ENCODE measurements around the gene ADCK2. TPM values are rescaled to one million over a fixed set of nuclear protein-coding genes. Genes with fewer than 3 reads are reported as not detected.

The ADCK2 gene
- total and polyA plus RNA-seq, 2 donors (not counting 3 experiments of a cell fraction or from before 2014, with no cell fraction given) = 10.3 to 13.3 TPM

DNA sequence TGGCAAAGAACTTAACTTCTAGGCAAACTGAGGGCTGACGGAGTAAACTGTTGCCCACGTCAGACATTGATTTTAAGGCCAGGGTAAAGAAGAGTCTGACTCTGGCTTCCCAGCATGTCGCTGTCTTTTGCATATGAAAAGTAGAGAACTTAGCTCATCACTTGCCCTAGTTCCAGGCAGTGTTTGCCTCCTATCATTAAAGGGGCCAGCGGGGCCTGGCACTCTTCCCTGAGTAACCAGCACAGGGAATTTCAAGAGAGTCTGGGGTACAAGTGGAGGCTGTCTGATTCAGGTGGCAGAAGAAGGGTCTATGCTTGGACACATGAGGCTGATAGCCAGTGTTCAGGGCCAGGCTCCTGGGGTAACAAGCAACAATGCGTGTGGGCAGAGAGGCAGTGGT is 36.9 kb upstream of the ADCK2 start:
- dilution Hi-C loops (cut with MboI; ENCODE audit: extremely low pct_ligation_motif_present, low sequenced_read_pairs) = no loop called here
- FAIRE-seq (no peak), DNase-seq (ENCODE audit: low read depth, low spot score) (no peak)
- POLR2A ChIA-PET = no interaction called here
- Histone ChIP-seq H3K9me3 (replicated peaks; ENCODE audit: control insufficient read depth, insufficient read depth, low read length) (no peaks in the 10 kb centered on the region), H3K27me3 (ENCODE audit: control insufficient read depth in 2 of 2, insufficient read depth in 2 of 2, low read length in 2 of 2) (peaks cover 17 to 25% of the 10 kb centered on the region in 2 experiments), H3K9me1 (replicated peaks; ENCODE audit: control insufficient read depth, extremely low read depth, insufficient read depth, low read length) (no peaks in the 10 kb centered on the region), H3K4me3 (replicated peaks in 1 of 3; ENCODE audit: insufficient read depth in 1 of 3, low read depth in 1 of 3, low read length in 3 of 3) (no peak overlapping the region), H3K27ac (ENCODE audit: insufficient read depth, low read depth, low read length) (no peak overlapping the region), H2AFZ (ENCODE audit: low read depth, low read length) (no peak overlapping the region), H3K36me3 (ENCODE audit: control insufficient read depth in 2 of 2, extremely low read depth in 1 of 2, insufficient read depth in 2 of 2, low read length in 2 of 2) (no peaks in the 10 kb centered on the region), H3K4me1 (ENCODE audit: control insufficient read depth, extremely low read depth, insufficient read depth, low read length) (peaks cover 2% of the 10 kb centered on the region), H3K9ac (replicated peaks; ENCODE audit: extremely low read depth, insufficient read depth, low read length) (no peak overlapping the region), H3K79me2 (ENCODE audit: control insufficient read depth, insufficient read depth, low read length) (no peaks in the 10 kb centered on the region), H3K4me2 (ENCODE audit: insufficient read depth, low read length) (no peak overlapping the region), H4K20me1 (replicated peaks; ENCODE audit: control insufficient read depth, extremely low read depth, insufficient read depth, low read length) (no peaks in the 10 kb centered on the region)
- no TSS peak for BruUV-seq (replicated peaks)
- CTCF ChIA-PET = interaction anchor here (2.9 kb wide), 1 partner anchor 18 kb away, joined by 8 read pairs; no protein-coding TSS in a partner anchor
- no peak for TF ChIP-seq EZH2 (IDR thresholded peaks at IDR 0.05; ENCODE audit: borderline replicate concordance, low read depth, low read length, severe bottlenecking)
- intact Hi-C loops (cut with micrococcal nuclease) = no loop called here

GRCh38 chr7:140637400-140637799 is 35.3 kb upstream of the ADCK2 start:
- Histone ChIP-seq H3K9me3 (replicated peaks; ENCODE audit: control insufficient read depth, insufficient read depth, low read length) (no peaks in the 10 kb centered on the region), H3K27me3 (ENCODE audit: control insufficient read depth in 2 of 2, insufficient read depth in 2 of 2, low read length in 2 of 2) (peaks cover 30 to 33% of the 10 kb centered on the region in 2 experiments), H3K4me1 (ENCODE audit: control insufficient read depth, extremely low read depth, insufficient read depth, low read length) (peaks cover 2% of the 10 kb centered on the region), H3K4me3 (replicated peaks in 1 of 3; ENCODE audit: insufficient read depth in 1 of 3, low read depth in 1 of 3, low read length in 3 of 3) (no peak overlapping the region), H3K4me2 (ENCODE audit: insufficient read depth, low read length) (no peak overlapping the region), H2AFZ (ENCODE audit: low read depth, low read length) (no peak overlapping the region), H3K36me3 (ENCODE audit: control insufficient read depth in 2 of 2, extremely low read depth in 1 of 2, insufficient read depth in 2 of 2, low read length in 2 of 2) (no peaks in the 10 kb centered on the region), H3K27ac (ENCODE audit: insufficient read depth, low read depth, low read length) (no peak overlapping the region), H4K20me1 (replicated peaks; ENCODE audit: control insufficient read depth, extremely low read depth, insufficient read depth, low read length) (no peaks in the 10 kb centered on the region), H3K9me1 (replicated peaks; ENCODE audit: control insufficient read depth, extremely low read depth, insufficient read depth, low read length) (no peaks in the 10 kb centered on the region), H3K79me2 (ENCODE audit: control insufficient read depth, insufficient read depth, low read length) (no peaks in the 10 kb centered on the region), H3K9ac (replicated peaks; ENCODE audit: extremely low read depth, insufficient read depth, low read length) (no peak overlapping the region)
- no TSS peak for BruUV-seq (replicated peaks)
- dilution Hi-C loops (cut with MboI; ENCODE audit: extremely low pct_ligation_motif_present, low sequenced_read_pairs) = no loop called here
- intact Hi-C loops (cut with micrococcal nuclease) = no loop called here
- CTCF ChIA-PET = interaction anchor here (2.9 kb wide), 1 partner anchor 16 kb away, joined by 8 read pairs; no protein-coding TSS in a partner anchor
- no peak for FAIRE-seq
- DNase-seq (ENCODE audit: low read depth, low spot score) = no peak
- TF ChIP-seq POLR2AphosphoS5 (IDR thresholded peaks at IDR 0.05; ENCODE audit: insufficient read depth, low read depth, low read length) = no peak
- TF ChIP-seq JUN (IDR thresholded peaks at IDR 0.05; ENCODE audit: borderline replicate concordance, insufficient read depth, insufficient read length, low read depth) = no peak
- no peak for TF ChIP-seq MYC (IDR thresholded peaks at IDR 0.05; ENCODE audit: low read depth, low read length)
- TF ChIP-seq MAX (IDR thresholded peaks at IDR 0.05; ENCODE audit: insufficient read depth, insufficient read length) = no peak
- TF ChIP-seq POLR2A (IDR thresholded peaks at IDR 0.05; ENCODE audit: low read depth, low read length) = no peak
- no peak for TF ChIP-seq FOS (IDR thresholded peaks at IDR 0.05; ENCODE audit: borderline replicate concordance, insufficient read depth, low read length)
- TF ChIP-seq CTCF (IDR thresholded peaks at IDR 0.05; ENCODE audit: extremely low read depth in 1 of 2, insufficient read depth in 1 of 2, low read depth in 1 of 2, low read length in 2 of 2) = no peak
- no peak for TF ChIP-seq EZH2 (IDR thresholded peaks at IDR 0.05; ENCODE audit: borderline replicate concordance, low read depth, low read length, severe bottlenecking)
- TF ChIP-seq GATA2 (IDR thresholded peaks at IDR 0.05; ENCODE audit: insufficient read depth, insufficient read length, low read depth, low read length) = no peak
- POLR2A ChIA-PET = no interaction called here
